HG03469 (cell line): ENCODE results near the gene SCYGR8.
"Not testable (repeated sequence)": the region's sequence is repeated elsewhere in the genome, so short reads cannot be mapped to it uniquely, and the experiment has no call there.

ENCODE experiments used
- ATAC-seq: cut with Tn5 transposase; IDR thresholded peaks from one replicate; pipeline ENCODE4 v1.9.1; 2021; ENCODE audit warnings: mild to moderate bottlenecking, moderate library complexity, moderate number of reproducible peaks; ENCODE audit not compliant: unreplicated experiment

The SCYGR8 gene

GRCh38 chr2:227745594-227745993 lies at the start of gene SCYGR8:
SCYGR8 (plus strand) TSS chr2:227745894; CDS start chr2:227745894, 0 bp downstream.
- ATAC-seq: no peak

- ATAC-seq: no peak
Observed at GRCh38 chr2:227696990-227697679, 48.6 kb upstream of the SCYGR8 start.

GRCh38 chr2:227701556-227701955 lies 44.1 kb upstream of the SCYGR8 start:
- ATAC-seq: no peak

GRCh38 chr2:227703280-227703732 lies 42.4 kb upstream of the SCYGR8 start:
- no peak for ATAC-seq

GRCh38 chr2:227703961-227704360 lies 41.7 kb upstream of the SCYGR8 start:
- no peak for ATAC-seq

GRCh38 chr2:227706859-227707258 lies 38.8 kb upstream of the SCYGR8 start:
- ATAC-seq: no peak

GRCh38 chr2:227707390-227707789 lies 38.3 kb upstream of the SCYGR8 start:
- ATAC-seq: no peak

- no peak for ATAC-seq
Observed at GRCh38 chr2:227710986-227711385, 34.7 kb upstream of the SCYGR8 start.

- no peak for ATAC-seq
Observed at GRCh38 chr2:227713291-227713690, 32.4 kb upstream of the SCYGR8 start.

- no peak for ATAC-seq
Observed at GRCh38 chr2:227716501-227716900, 29.2 kb upstream of the SCYGR8 start.

- ATAC-seq: no peak
Observed at GRCh38 chr2:227717687-227718567, 27.8 kb upstream of the SCYGR8 start, which contains the start of gene SLC19A3. SLC19A3 (minus strand) TSS chr2:227718028; CDS start chr2:227702318, 15,710 bp downstream.

GRCh38 chr2:227719641-227720040 lies 26.1 kb upstream of the SCYGR8 start:
- ATAC-seq: no peak

GRCh38 chr2:227720680-227721079 lies 25.0 kb upstream of the SCYGR8 start:
- no peak for ATAC-seq

- not testable (repeated sequence) for ATAC-seq
Observed at GRCh38 chr2:227722821-227723220, 22.9 kb upstream of the SCYGR8 start.

GRCh38 chr2:227724394-227725039 lies 21.2 kb upstream of the SCYGR8 start, which contains the start of gene SCYGR6:
SCYGR6 (minus strand) TSS chr2:227724757; CDS start chr2:227724757, 0 bp downstream.
- no peak for ATAC-seq

- ATAC-seq: no peak
Observed at GRCh38 chr2:227728035-227728434, 17.7 kb upstream of the SCYGR8 start, which contains the start of gene SCYGR7. SCYGR7 (plus strand) TSS chr2:227728335; CDS start chr2:227728335, 0 bp downstream.

GRCh38 chr2:227739351-227739750 lies 6.3 kb upstream of the SCYGR8 start:
- no peak for ATAC-seq

GRCh38 chr2:227740705-227741104 lies 5.0 kb upstream of the SCYGR8 start:
- ATAC-seq: not testable (repeated sequence)

- no peak for ATAC-seq
Observed at GRCh38 chr2:227748079-227748478, 2.4 kb downstream of the SCYGR8 start.

GRCh38 chr2:227756261-227756660 lies 10.6 kb downstream of the SCYGR8 start:
- not testable (repeated sequence) for ATAC-seq
